Nephron (organoid): ENCODE results near the gene DPM2.
A peak's percentile ranks its signal among the peaks of the same experiment; 100 is the strongest.

Experiments
- H3K27ac Mint-ChIP-seq, 3 experiments: 2 replicates each; pipeline ENCODE4 v1.8.0; 2020; ENCODE audit warnings: mixed read lengths in 3 of 3, mild to moderate bottlenecking in 2 of 3, moderate library complexity in 1 of 3
- H3K27me3 Mint-ChIP-seq: 2 replicates; pipeline ENCODE4 v1.8.0; 2021; ENCODE audit warnings: low read depth, mild to moderate bottlenecking, moderate library complexity, mixed read lengths
- H3K36me3 Mint-ChIP-seq: 2 replicates; pipeline ENCODE4 v1.8.0; 2020; ENCODE audit warnings: low read depth, mixed read lengths
- H3K4me1 Mint-ChIP-seq: 2 replicates; pipeline ENCODE4 v1.8.0; 2020; ENCODE audit warnings: mixed read lengths
- H3K4me3 Mint-ChIP-seq, 3 experiments: 2 replicates each; pipeline ENCODE4 v1.8.0; 2020; ENCODE audit warnings: mild to moderate bottlenecking in 3 of 3, mixed read lengths in 3 of 3, moderate library complexity in 2 of 3
- H3K9me3 Mint-ChIP-seq: 2 replicates; pipeline ENCODE4 v1.8.0; 2020; ENCODE audit warnings: mixed read lengths
- CTCF ChIP-seq, 3 experiments: fragments of 200-600 bp; sonication (generic); IDR thresholded peaks; one replicate each; pipeline ENCODE4 v1.5.0; 2021; ENCODE audit warnings: antibody characterized with exemption in 3 of 3; ENCODE audit not compliant: unreplicated experiment in 3 of 3

DPM2 gene

DNA sequence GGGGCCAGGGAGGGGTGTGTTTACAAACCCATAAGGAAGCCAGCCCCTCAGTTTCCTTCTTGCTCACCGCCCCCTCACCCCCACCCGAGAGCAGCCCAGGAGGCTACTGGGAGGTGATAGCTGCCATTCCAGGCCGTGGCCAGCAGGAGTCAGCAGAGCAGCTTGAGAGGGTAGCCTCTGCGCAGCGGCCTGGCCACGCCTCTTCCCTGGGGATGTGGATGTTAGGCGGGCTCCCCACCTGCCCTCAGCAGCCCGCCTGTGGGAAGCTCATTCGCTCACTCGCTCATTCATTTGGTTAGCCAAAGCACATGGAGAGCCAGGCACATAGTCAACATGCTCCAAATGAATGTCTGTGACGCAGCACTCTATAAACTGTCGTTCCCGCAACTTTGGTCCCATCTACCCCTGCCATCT lies 6.1 kb upstream of the DPM2 start:
- Mint-ChIP-seq H3K27me3 (no peaks in the 10 kb centered on the region), H3K9me3 (no peaks in the 10 kb centered on the region), H3K36me3 (peaks cover 16% of the 10 kb centered on the region), H3K27ac (peak overlapping the region in 1 of 3 experiments; percentile 12), H3K4me3 (no peak overlapping the region), H3K4me1 (peaks cover 32% of the 10 kb centered on the region)
- TF ChIP-seq CTCF (IDR thresholded peaks at IDR 0.05; ENCODE audit: unreplicated experiment in 3 of 3) = peak; percentile 78 to 86 (median 81)

- Mint-ChIP-seq H3K4me1 (peaks cover 32% of the 10 kb centered on the region), H3K9me3 (no peaks in the 10 kb centered on the region), H3K27ac (peak overlapping the region; percentile 28 to 56 (median 30)), H3K4me3 (no peak overlapping the region), H3K36me3 (peaks cover 16% of the 10 kb centered on the region), H3K27me3 (no peaks in the 10 kb centered on the region)
- TF ChIP-seq CTCF (IDR thresholded peaks at IDR 0.05; ENCODE audit: unreplicated experiment in 3 of 3) = no peak
Measured at GRCh38 chr9:127943011-127943662, 5.5 kb upstream of the DPM2 start.

- H3K4me3 Mint-ChIP-seq = no peak overlapping the region
- no peaks in the 10 kb centered on the region for H3K27me3 Mint-ChIP-seq
- peaks cover 14% of the 10 kb centered on the region for H3K36me3 Mint-ChIP-seq
- H3K27ac Mint-ChIP-seq = peak overlapping the region; percentile 28 to 63 (median 30)
- no peaks in the 10 kb centered on the region for H3K9me3 Mint-ChIP-seq
- peaks cover 39% of the 10 kb centered on the region for H3K4me1 Mint-ChIP-seq
- peak; percentile 75 to 89 (median 84) for TF ChIP-seq CTCF (IDR thresholded peaks at IDR 0.05; ENCODE audit: unreplicated experiment in 3 of 3)
Measured at GRCh38 chr9:127942216-127943010, 4.8 kb upstream of the DPM2 start.

DNA sequence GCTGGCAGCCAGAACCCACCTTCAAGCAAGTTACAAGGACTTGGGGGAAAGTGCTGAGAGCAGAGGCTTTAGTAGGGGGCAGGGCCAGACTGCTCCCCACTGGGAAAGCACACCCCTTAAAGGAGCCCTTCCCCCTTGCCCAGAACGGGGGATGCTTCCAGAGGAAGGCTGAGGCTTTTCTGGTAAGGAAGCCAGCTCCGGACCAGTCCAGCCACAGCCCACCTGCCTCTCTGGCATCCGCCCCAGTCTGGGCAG lies 4.2 kb upstream of the DPM2 start:
- Mint-ChIP-seq H3K36me3 (peaks cover 10% of the 10 kb centered on the region), H3K4me3 (no peak overlapping the region), H3K27me3 (no peaks in the 10 kb centered on the region), H3K4me1 (peaks cover 44% of the 10 kb centered on the region), H3K9me3 (no peaks in the 10 kb centered on the region), H3K27ac (peak overlapping the region in 2 of 3 experiments; percentile 28 to 74)
- TF ChIP-seq CTCF (IDR thresholded peaks at IDR 0.05; ENCODE audit: unreplicated experiment in 3 of 3) = no peak

DNA sequence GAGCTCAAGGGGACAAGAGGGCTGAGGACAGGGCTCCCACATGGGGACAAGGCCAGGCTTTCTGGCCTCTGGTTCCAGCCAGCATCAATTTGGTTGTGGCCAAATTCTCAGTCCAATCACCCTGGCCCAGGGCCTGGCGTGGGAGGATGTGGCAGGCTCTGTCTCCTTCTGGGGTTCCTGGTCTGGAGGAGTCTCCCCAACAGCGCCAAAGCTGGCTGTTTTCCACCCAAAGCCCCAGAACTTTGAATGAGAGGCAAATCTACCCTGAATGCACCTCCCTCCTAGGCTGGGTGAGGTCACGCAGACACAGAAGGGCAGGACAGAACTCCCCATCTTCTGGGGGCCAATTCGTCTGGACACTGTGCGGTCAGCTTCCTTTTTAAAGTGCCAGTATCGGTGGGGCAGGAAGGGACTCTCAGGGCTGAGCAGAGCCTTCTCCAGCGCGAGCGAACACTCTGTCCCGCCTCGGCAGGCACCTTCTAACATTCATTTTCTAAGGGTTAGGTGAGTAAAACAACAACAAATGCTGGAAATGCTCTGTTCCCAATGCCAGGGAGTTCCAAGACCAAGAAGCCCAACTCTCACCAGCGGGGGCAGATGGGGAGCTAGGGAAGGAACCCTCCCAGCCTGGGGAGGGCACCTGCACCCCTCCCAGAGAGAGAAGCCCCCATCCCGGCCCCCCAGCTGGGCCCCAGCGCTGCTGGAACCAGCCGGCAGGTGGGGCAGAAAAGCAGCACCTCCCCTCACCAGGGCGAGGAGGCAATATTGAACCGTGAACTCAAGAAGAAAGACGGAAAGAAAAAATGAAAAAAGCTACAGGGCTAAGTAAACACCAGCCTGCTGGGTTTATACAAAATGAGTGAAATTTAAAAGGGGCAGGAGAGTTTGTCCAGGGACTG lies 3.7 kb upstream of the DPM2 start:
- Mint-ChIP-seq H3K27ac (peak overlapping the region in 2 of 3 experiments; percentile 28 to 74), H3K4me3 (peak overlapping the region; percentile 19 to 62 (median 59)), H3K36me3 (peaks cover 10% of the 10 kb centered on the region), H3K4me1 (peaks cover 50% of the 10 kb centered on the region), H3K27me3 (no peaks in the 10 kb centered on the region), H3K9me3 (no peaks in the 10 kb centered on the region)
- TF ChIP-seq CTCF (IDR thresholded peaks at IDR 0.05; ENCODE audit: unreplicated experiment in 3 of 3) = no peak
